DND-41 (cell line): ENCODE measurements around the gene ZNF689.
"Not testable (repeated sequence)": the region's sequence is repeated elsewhere in the genome, so short reads cannot be mapped to it uniquely, and the experiment has no call there.

Experiments used
- ATAC-seq: fragments of 200-7000 bp; cut with Tn5 transposase; 3 replicates; pipeline ENCODE4 v1.9.1; 2021; ENCODE audit warnings: low read depth; ENCODE audit not compliant: insufficient read depth
- DNase-seq: peaks from one replicate; pipeline ENCODE4 v3.0.0-alpha.2; 2020
- H2AFZ ChIP-seq: 2 replicates; pipeline ENCODE4 v1.6.0; 2012; ENCODE audit warnings: low read depth, low read length
- H3K27ac ChIP-seq: 2 replicates; pipeline ENCODE4 v1.5.1; 2012; ENCODE audit warnings: low read length, inconsistent platforms
- H3K27me3 ChIP-seq: fragments of 200-600 bp; sonication (generic); 2 replicates; pipeline ENCODE4 v1.6.0; 2012; ENCODE audit warnings: low read length, mild to moderate bottlenecking, inconsistent platforms; ENCODE audit not compliant: insufficient read depth, poor library complexity
- H3K36me3 ChIP-seq: 2 replicates; pipeline ENCODE4 v1.5.1; 2012; ENCODE audit warnings: low read length, inconsistent platforms; ENCODE audit not compliant: insufficient read depth
- H3K4me1 ChIP-seq: 2 replicates; pipeline ENCODE4 v1.5.1; 2012; ENCODE audit warnings: mild to moderate bottlenecking, low read length; ENCODE audit not compliant: insufficient read depth
- H3K4me2 ChIP-seq: 2 replicates; pipeline ENCODE4 v1.6.0; 2012; ENCODE audit warnings: mild to moderate bottlenecking, moderate library complexity, low read length, inconsistent platforms; ENCODE audit not compliant: insufficient read depth
- H3K4me3 ChIP-seq, 2 experiments: fragments of 200-600 bp in 1 of 2; shearing (Covaris generic) in 1 of 2; 2 replicates each; pipeline ENCODE4 v1.5.1; 2012 to 2016; ENCODE audit warnings: inconsistent platforms in 2 of 2, low read length in 2 of 2, mild to moderate bottlenecking in 2 of 2, low read depth in 1 of 2, moderate library complexity in 1 of 2
- H3K79me2 ChIP-seq: 2 replicates; pipeline ENCODE4 v1.6.0; 2012; ENCODE audit warnings: low read length, inconsistent platforms; ENCODE audit not compliant: insufficient read depth
- H3K9ac ChIP-seq: 2 replicates; pipeline ENCODE4 v1.6.0; 2012; ENCODE audit warnings: low read depth, mild to moderate bottlenecking, inconsistent platforms, low read length, moderate library complexity
- H3K9me3 ChIP-seq: 2 replicates; pipeline ENCODE4 v1.5.1; 2012; ENCODE audit warnings: low read length, moderate library complexity, mild to moderate bottlenecking, inconsistent platforms; ENCODE audit not compliant: insufficient read depth, severe bottlenecking
- H4K20me1 ChIP-seq: 2 replicates; pipeline ENCODE4 v1.6.0; 2012; ENCODE audit warnings: low read length; ENCODE audit not compliant: insufficient read depth
- EZH2 ChIP-seq: IDR thresholded peaks from 3 replicates; pipeline ENCODE4 v1.6.1; 2012; ENCODE audit warnings: borderline replicate concordance, low read depth, mild to moderate bottlenecking, moderate library complexity, low read length, inconsistent platforms; ENCODE audit not compliant: severe bottlenecking
- TF ChIP-seq, protein P1 (sequence below): IDR thresholded peaks from 2 replicates; pipeline ENCODE4 v1.5.1; 2012; ENCODE audit warnings: borderline replicate concordance, low read length, moderate library complexity, mild to moderate bottlenecking; ENCODE audit not compliant: poor library complexity, severe bottlenecking; ENCODE audit errors: extremely low read depth

The ZNF689 gene

DNA sequence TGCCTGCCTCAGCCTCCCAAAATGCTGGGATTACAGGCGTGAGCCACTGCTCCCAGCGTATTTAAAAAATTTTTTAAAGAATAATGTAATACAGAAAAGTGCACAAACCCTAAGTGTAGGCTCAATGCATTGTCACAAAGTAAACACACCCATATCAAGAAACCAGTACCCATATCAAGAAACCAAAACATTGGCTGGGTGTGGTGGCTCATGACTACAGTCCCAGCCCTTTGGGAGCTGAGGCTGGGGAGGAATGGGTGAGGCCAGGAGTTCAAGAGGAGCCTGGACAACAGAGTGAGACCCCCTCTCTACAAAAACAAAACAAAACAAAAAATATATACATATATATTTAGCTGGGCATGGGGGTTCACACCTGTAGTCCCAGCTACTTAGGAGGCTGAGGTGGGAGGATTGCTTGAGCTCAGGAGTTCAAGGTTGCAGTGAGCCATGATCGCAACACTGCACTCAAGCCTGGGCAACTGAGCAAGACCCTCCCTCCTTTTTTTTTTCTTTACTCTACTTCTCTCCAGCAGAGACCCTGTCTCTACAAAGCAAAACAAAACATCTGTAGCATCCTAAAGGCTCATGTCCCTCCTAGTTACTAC is 31.3 kb upstream of the ZNF689 start:
- Histone ChIP-seq H3K27ac (no peak overlapping the region), H3K9ac (no peak overlapping the region), H3K4me2 (no peak overlapping the region), H3K36me3 (no peaks in the 10 kb centered on the region), H3K79me2 (no peaks in the 10 kb centered on the region), H3K27me3 (no peaks in the 10 kb centered on the region), H4K20me1 (no peaks in the 10 kb centered on the region), H3K4me1 (peaks cover 2% of the 10 kb centered on the region; the same call in 1 of the 2 replicates), H2AFZ (no peak overlapping the region), H3K9me3 (no peaks in the 10 kb centered on the region), H3K4me3 (no peak overlapping the region)
- DNase-seq (no peak), ATAC-seq (no peak)
- TF ChIP-seq, protein P1, sequence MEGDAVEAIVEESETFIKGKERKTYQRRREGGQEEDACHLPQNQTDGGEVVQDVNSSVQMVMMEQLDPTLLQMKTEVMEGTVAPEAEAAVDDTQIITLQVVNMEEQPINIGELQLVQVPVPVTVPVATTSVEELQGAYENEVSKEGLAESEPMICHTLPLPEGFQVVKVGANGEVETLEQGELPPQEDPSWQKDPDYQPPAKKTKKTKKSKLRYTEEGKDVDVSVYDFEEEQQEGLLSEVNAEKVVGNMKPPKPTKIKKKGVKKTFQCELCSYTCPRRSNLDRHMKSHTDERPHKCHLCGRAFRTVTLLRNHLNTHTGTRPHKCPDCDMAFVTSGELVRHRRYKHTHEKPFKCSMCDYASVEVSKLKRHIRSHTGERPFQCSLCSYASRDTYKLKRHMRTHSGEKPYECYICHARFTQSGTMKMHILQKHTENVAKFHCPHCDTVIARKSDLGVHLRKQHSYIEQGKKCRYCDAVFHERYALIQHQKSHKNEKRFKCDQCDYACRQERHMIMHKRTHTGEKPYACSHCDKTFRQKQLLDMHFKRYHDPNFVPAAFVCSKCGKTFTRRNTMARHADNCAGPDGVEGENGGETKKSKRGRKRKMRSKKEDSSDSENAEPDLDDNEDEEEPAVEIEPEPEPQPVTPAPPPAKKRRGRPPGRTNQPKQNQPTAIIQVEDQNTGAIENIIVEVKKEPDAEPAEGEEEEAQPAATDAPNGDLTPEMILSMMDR: no peak
- no peak for TF ChIP-seq EZH2

DNA sequence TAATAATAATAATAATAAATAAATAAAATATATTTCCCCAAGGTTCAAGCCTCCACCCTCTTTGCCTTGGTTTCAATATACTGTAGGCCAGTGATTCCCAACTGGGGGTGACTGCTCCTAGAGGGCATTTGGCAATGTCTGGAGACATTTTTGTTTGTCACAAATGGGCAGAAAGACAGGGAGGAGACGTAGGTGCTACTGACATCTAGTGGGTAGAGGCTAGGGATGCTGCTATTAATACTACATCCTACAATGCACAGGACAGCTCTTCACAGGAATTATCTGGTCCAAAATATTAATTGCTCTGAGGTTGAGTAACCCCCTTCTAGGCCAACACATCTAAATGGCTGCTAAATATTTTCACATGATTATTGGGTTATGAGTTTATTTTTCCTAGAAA is 27.8 kb upstream of the ZNF689 start:
- no peak for TF ChIP-seq EZH2
- TF ChIP-seq, protein P1: peak; percentile 72
- Histone ChIP-seq H3K27me3 (no peaks in the 10 kb centered on the region), H2AFZ (no peak overlapping the region), H3K27ac (no peak overlapping the region), H3K9ac (no peak overlapping the region), H3K79me2 (peaks cover 20% of the 10 kb centered on the region), H4K20me1 (no peaks in the 10 kb centered on the region), H3K9me3 (no peaks in the 10 kb centered on the region), H3K36me3 (no peaks in the 10 kb centered on the region), H3K4me3 (no peak overlapping the region), H3K4me1 (peaks cover 24% of the 10 kb centered on the region), H3K4me2 (no peak overlapping the region)
- ATAC-seq (peak; percentile 25; the same call in 1 of the 3 replicates), DNase-seq (peak; percentile 41)

DNA sequence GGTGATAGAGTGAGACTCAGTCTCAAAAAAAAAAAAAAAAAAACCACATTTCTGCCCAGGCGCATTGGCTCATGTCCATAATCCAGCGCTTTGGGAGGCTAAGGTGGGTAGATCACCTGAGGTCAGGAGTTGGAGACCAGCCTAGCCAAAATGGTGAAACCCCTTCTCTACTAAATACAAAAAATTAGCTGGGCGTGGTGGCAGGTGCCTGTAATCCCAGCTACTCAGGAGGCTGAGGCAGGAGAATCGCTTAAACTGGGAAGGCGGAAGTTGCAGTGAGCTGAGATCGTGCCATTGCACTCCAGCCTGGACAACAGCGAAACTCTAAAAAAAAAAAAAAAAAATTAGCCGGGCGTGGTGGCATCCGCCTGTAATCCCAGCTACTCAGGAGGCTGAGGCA is 26.9 kb upstream of the ZNF689 start:
- peaks cover 24% of the 10 kb centered on the region for H3K4me1 ChIP-seq
- not testable (repeated sequence) for H3K27ac ChIP-seq, H3K4me2 ChIP-seq, H4K20me1 ChIP-seq, ATAC-seq, H3K9me3 ChIP-seq, DNase-seq, H3K36me3 ChIP-seq, H3K9ac ChIP-seq, H3K27me3 ChIP-seq, H2AFZ ChIP-seq, H3K4me3 ChIP-seq
- H3K79me2 ChIP-seq: peaks cover 20% of the 10 kb centered on the region

DNA sequence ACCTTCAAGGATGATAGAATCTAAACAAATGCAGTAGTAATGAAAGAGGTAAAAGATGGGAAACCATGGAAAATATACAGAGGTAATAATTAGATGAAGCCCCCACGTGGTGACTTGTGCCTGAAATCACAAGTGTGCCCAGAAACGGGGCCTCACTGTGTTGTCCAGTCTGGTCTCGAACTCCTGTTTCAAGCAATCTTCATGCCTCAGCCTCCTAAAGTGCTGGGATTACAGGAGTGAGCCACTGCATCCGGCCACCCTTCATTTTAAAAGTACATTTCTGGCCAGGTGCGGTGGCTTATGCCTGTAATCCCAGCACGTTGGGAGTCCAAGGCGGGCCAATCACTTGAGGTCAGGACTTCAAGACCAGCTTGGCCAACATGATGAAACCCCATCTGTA is 26.4 kb upstream of the ZNF689 start:
- no peaks in the 10 kb centered on the region for H3K9me3 ChIP-seq
- no peaks in the 10 kb centered on the region for H3K36me3 ChIP-seq
- peaks cover 20% of the 10 kb centered on the region for H3K79me2 ChIP-seq
- TF ChIP-seq, protein P1: no peak
- TF ChIP-seq EZH2: no peak
- H3K9ac ChIP-seq: no peak overlapping the region
- H2AFZ ChIP-seq: no peak overlapping the region
- H3K4me1 ChIP-seq: peaks cover 24% of the 10 kb centered on the region
- ATAC-seq: no peak
- no peak for DNase-seq
- no peak overlapping the region; the same call in 1 of the 2 replicates for H3K4me2 ChIP-seq
- H3K4me3 ChIP-seq: no peak overlapping the region
- H3K27ac ChIP-seq: no peak overlapping the region
- no peaks in the 10 kb centered on the region for H4K20me1 ChIP-seq
- no peaks in the 10 kb centered on the region for H3K27me3 ChIP-seq
